ENCODE results near the gene DNHD1. TPM values are rescaled to one million over a fixed set of nuclear protein-coding genes. Genes with fewer than 3 reads are reported as not detected.
A peak's percentile ranks its signal among the peaks of the same experiment; 100 is the strongest.

Gene DNHD1
- total and polyA plus RNA-seq, 2 of the 8 experiments (the other 6 are each of a cell fraction or from before 2014, with no cell fraction given) = 5.0 to 6.8 TPM

- Histone ChIP-seq H3K4me2 (ENCODE audit: insufficient read depth in 1 of 2, low read depth in 2 of 2, low read length in 2 of 2) (no peak overlapping the region), H3K23ac (ENCODE audit: insufficient read length) (no peak overlapping the region)
- 94% methylated on average over 2 of the region's 2 CpGs; no CpG with 5 or more reads in 1 of the 2 experiments for WGBS, 2 experiments (ENCODE audit: extremely low coverage in 1 of 2, insufficient coverage in 1 of 2, insufficient read length in 1 of 2, insufficient replicate concordance in 2 of 2, low coverage in 1 of 2, low lambda C conversion rate in 2 of 2, missing lambda C conversion rate in 1 of 2)
These were observed 102.9 kb downstream of the DNHD1 start for GRCh38 chr11:6599881-6600390.

More at GRCh38 chr11:6599881-6600390, 102.9 kb downstream of the DNHD1 start:
- no peaks in the 10 kb centered on the region for H3K9me3 ChIP-seq (ENCODE audit: insufficient read depth in 2 of 2, low read depth in 1 of 2, low read length in 1 of 2)
- DNase-seq (ENCODE audit: low read depth in 1 of 2, low spot score in 2 of 2) (peak in 1 of 2 experiments; percentile 13), FAIRE-seq (no peak)
- H4K5ac ChIP-seq (ENCODE audit: insufficient read length, low read depth, low read length) = no peak overlapping the region
- no peak overlapping the region for H3K27ac ChIP-seq (ENCODE audit: low read depth, low read length)
- H3K4ac ChIP-seq (replicated peaks; ENCODE audit: insufficient read length, low read depth, low read length) = no peak overlapping the region
- peaks cover 0 to 7% (median 3%) of the 10 kb centered on the region in 4 experiments; a peak in 4 of 7 replicates for H3K4me1 ChIP-seq (replicated peaks in 1 of 4; ENCODE audit: control insufficient read depth in 3 of 4, insufficient read depth in 4 of 4, low read length in 3 of 4)
- H2BK20ac ChIP-seq (ENCODE audit: low read length) = no peak overlapping the region
- no peaks in the 10 kb centered on the region for H3K27me3 ChIP-seq (replicated peaks in 1 of 4; ENCODE audit: control insufficient read depth in 3 of 4, extremely low read depth in 1 of 4, insufficient read depth in 3 of 4, low read length in 3 of 4)
- H3K23me2 ChIP-seq (ENCODE audit: low read depth, low read length) = peaks cover 16% of the 10 kb centered on the region
- peaks cover 3 to 22% of the 10 kb centered on the region in 2 experiments for H3K79me2 ChIP-seq (ENCODE audit: control insufficient read depth in 1 of 2, insufficient read depth in 2 of 2, low read length in 2 of 2)
- ChIA-PET CTCF (ENCODE audit: partially characterized antibody) (interaction anchor here (1.3 to 1.6 kb wide), 2 partner anchors 12 to 20 kb away, joined by 5 read pairs; partner anchors contain the start of gene TAF10), POLR2A (ENCODE audit: partially characterized antibody) (interaction anchor here (0.7 to 2.7 kb wide), 3 partner anchors 9 to 12 kb away, joined by 3 to 9 read pairs (median 3); partner anchors contain the start of gene TAF10)
- TF ChIP-seq BRCA1 (IDR thresholded peaks at IDR 0.05; ENCODE audit: low read depth, low read length) = no peak
- TF ChIP-seq EZH2 (IDR thresholded peaks at IDR 0.05; ENCODE audit: low read depth, low read length, severe bottlenecking) = no peak
- TF ChIP-seq SIN3A (conservative IDR thresholded peaks at IDR 0.05 in 1 of 2, IDR thresholded peaks at IDR 0.05 in 1 of 2; ENCODE audit: low read depth in 1 of 2, low read length in 2 of 2) = no peak
- TF ChIP-seq CBX5 (IDR thresholded peaks at IDR 0.05; ENCODE audit: low read depth, low read length) = no peak
- TF ChIP-seq KDM1A (IDR thresholded peaks at IDR 0.05; ENCODE audit: borderline replicate concordance, low read length) = no peak
- TF ChIP-seq ASH2L (IDR thresholded peaks at IDR 0.05; ENCODE audit: low read length) = no peak
- no peak for TF ChIP-seq SP4 (IDR thresholded peaks at IDR 0.05; ENCODE audit: low read length)
- no peak for TF ChIP-seq BCL11A (IDR thresholded peaks at IDR 0.05; ENCODE audit: low read depth in 2 of 2, low read length in 2 of 2)
- no peak for TF ChIP-seq FOSL1 (IDR thresholded peaks at IDR 0.05; ENCODE audit: insufficient read depth, low read depth, low read length)
- no peak for TF ChIP-seq PHF8 (conservative IDR thresholded peaks at IDR 0.05; ENCODE audit: low read depth, low read length)
- no peak for TF ChIP-seq GABPA (IDR thresholded peaks at IDR 0.05; ENCODE audit: borderline replicate concordance, insufficient read depth, low read length)
- TF ChIP-seq MAX (IDR thresholded peaks at IDR 0.05) = no peak
- no peak overlapping the region for H3K9ac ChIP-seq (replicated peaks in 1 of 4; ENCODE audit: extremely low read depth in 1 of 4, low read depth in 3 of 4, low read length in 3 of 4)
- no peak overlapping the region for H3K4me3 ChIP-seq (ENCODE audit: extremely low read depth in 1 of 4, insufficient read depth in 2 of 4, low read depth in 3 of 4, low read length in 4 of 4)
- no peak overlapping the region for H4K91ac ChIP-seq (replicated peaks; ENCODE audit: insufficient read length, low read length)
- H3K36me3 ChIP-seq (ENCODE audit: control insufficient read depth in 2 of 4, insufficient read depth in 4 of 4, low read length in 3 of 4) = peaks cover 3 to 22% (median 9%) of the 10 kb centered on the region in 4 experiments; a peak in 7 of 8 replicates
- H3K18ac ChIP-seq (ENCODE audit: extremely low read depth, low read length) = no peak overlapping the region
- no peak overlapping the region for H2AK5ac ChIP-seq (ENCODE audit: low read depth, low read length)
- no peak overlapping the region for H2BK5ac ChIP-seq (ENCODE audit: low read depth, low read length)
- peaks cover 0 to 10% of the 10 kb centered on the region in 2 experiments for H4K20me1 ChIP-seq (replicated peaks in 1 of 2; ENCODE audit: control insufficient read depth in 1 of 2, insufficient read depth in 2 of 2, low read length in 2 of 2)
- no peak overlapping the region for H2BK12ac ChIP-seq (ENCODE audit: low read depth, low read length)
- no peak overlapping the region for H3K56ac ChIP-seq (replicated peaks; ENCODE audit: insufficient read length, low read depth, low read length)
- H2BK120ac ChIP-seq (replicated peaks; ENCODE audit: low read depth, low read length) = no peak overlapping the region
- H2AFZ ChIP-seq (ENCODE audit: low read length) = no peak overlapping the region
- H3K14ac ChIP-seq (ENCODE audit: insufficient read length) = no peak overlapping the region
- H2BK15ac ChIP-seq (ENCODE audit: low read length) = no peak overlapping the region
- H3K79me1 ChIP-seq (ENCODE audit: low read depth, low read length) = peaks cover 7% of the 10 kb centered on the region
- H4K8ac ChIP-seq (ENCODE audit: extremely low read depth, insufficient read depth, low read length) = no peak overlapping the region; the same call in 1 of the 2 replicates

Measured in H1 (cell line).